Stomach smooth muscle (tissue), 2 donors: ENCODE data around the gene CNTNAP2.

Experiments
- H3K27ac ChIP-seq: one replicate; pipeline ENCODE4 v1.7.0; 2013; ENCODE audit warnings: mild to moderate bottlenecking, low read length, inconsistent platforms
- H3K27me3 ChIP-seq, 2 donors: one replicate each; pipeline ENCODE4 v1.7.0; 2013; ENCODE audit warnings: low read length in 2 of 2; ENCODE audit not compliant: insufficient read depth in 2 of 2, control insufficient read depth in 1 of 2
- H3K36me3 ChIP-seq, 2 donors: one replicate each; pipeline ENCODE4 v1.7.0; 2013; ENCODE audit warnings: low read length in 2 of 2; ENCODE audit not compliant: control insufficient read depth in 2 of 2, insufficient read depth in 2 of 2
- H3K4me1 ChIP-seq: one replicate; pipeline ENCODE4 v1.7.0; 2013; ENCODE audit warnings: low read length; ENCODE audit not compliant: control insufficient read depth, insufficient read depth
- H3K4me3 ChIP-seq, 2 donors: one replicate each; pipeline ENCODE4 v1.7.0; 2013; ENCODE audit warnings: low read length in 2 of 2
- H3K9ac ChIP-seq, 2 donors: one replicate each; pipeline ENCODE4 v1.7.0; 2013; ENCODE audit warnings: low read length in 2 of 2, mild to moderate bottlenecking in 1 of 2
- H3K9me3 ChIP-seq, 2 donors: one replicate each; pipeline ENCODE4 v1.7.0; 2013; ENCODE audit warnings: low read length in 2 of 2; ENCODE audit not compliant: control insufficient read depth in 2 of 2
- donor health status: healthy.
- donor health status: Pancreatic carcinoma.

Gene CNTNAP2

DNA sequence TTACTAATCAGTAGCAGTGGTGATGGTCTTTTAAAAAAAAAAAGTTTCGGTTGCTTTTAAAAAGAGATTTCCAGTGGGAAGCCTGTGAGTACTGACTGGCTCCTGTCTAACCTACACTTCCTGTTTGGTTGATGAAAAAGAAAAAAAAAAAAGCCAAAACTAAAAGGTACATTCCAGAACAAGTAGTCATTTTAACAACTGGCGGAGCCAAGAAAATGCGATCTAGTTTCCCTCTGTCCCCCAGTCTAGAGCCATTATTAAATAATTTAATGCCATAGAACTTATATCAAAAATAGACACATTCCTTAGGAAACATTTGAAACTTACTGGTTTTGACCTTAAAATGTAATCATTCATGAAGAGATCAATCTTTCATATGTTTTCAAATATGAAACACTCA lies 2219.8 kb downstream of the CNTNAP2 start:
- peaks cover 32 to 44% of the 10 kb centered on the region in 2 donors for H3K27me3 ChIP-seq
- H3K4me1 ChIP-seq: peaks cover 12% of the 10 kb centered on the region
- no peak overlapping the region for H3K27ac ChIP-seq
- H3K36me3 ChIP-seq: no peaks in the 10 kb centered on the region
- H3K9ac ChIP-seq: no peak overlapping the region
- peaks cover 0 to 2% of the 10 kb centered on the region in 2 donors for H3K9me3 ChIP-seq
- H3K4me3 ChIP-seq: no peak overlapping the region

DNA sequence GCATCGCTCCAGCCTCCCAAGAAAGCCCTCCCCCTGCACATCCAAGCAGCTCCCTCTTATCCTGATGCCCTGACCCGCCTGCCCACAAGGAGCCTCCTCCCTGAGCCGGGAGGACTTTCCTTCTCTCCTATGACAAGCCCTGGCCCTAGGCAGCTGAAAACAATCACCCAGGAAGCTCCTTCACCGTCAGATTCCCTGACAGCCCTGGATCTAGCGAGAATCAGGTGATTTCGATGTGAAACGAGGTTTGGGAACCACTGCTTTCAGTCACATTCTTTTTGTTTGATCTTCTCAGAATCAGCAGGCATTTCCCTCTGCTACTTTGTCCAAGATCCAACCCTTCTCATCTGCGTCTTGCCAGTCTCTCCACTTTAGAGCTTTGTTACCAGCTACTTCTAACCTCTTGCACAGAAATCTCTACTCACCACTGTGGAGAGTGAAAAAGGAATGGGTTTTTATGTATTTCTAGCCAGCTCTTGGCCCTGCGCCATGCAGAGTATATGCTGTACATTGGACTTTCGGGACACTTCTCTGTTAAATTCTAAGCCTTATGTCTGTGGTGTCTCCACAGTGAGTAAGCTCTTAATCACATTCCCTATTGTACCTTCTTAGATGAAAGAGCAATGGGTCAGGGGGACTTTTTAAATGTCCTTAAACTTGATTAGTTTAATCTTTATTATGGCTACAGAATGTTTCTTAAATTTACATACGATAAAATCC lies 2220.8 kb downstream of the CNTNAP2 start:
- Histone ChIP-seq H3K27ac (no peak overlapping the region), H3K4me3 (no peak overlapping the region), H3K9ac (no peak overlapping the region), H3K9me3 (no peaks in the 10 kb centered on the region), H3K4me1 (peaks cover 12% of the 10 kb centered on the region), H3K36me3 (no peaks in the 10 kb centered on the region), H3K27me3 (peaks cover 35 to 49% of the 10 kb centered on the region in 2 donors)

DNA sequence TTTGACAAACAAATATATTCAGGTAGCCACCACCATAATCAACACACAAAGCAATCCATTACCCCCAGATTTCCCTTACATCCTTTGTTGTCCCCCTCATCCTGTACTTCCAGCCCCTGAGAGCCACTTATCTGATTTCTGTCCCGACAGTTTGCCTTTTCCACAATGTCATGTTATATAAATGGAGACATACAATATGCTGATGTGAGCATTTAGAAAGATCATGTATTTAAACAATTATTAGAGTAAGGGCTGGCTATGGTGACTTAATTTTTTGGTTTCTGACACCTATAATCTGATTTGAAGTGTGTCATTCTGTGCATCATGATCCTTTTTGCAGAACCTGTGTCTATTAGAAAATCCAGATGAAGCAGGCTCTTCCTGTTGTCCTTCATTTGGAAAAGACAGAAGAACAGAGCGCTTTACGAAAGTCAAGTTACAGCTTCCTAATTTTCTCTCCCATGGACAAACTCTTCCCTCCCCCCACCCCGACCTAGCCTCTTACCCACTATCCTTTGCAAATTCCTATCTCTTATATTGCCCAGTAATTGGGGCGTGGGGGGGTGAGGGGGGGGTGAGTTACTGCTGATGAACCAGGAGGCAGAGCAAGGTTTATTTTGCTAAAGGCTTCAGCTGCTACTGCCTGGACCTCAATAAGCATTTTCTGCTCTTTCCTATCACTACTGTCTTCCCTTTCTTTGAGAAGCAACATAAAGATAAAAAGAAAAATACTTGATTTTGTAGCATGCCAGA lies 2221.6 kb downstream of the CNTNAP2 start:
- no peak overlapping the region for H3K4me3 ChIP-seq

DNA sequence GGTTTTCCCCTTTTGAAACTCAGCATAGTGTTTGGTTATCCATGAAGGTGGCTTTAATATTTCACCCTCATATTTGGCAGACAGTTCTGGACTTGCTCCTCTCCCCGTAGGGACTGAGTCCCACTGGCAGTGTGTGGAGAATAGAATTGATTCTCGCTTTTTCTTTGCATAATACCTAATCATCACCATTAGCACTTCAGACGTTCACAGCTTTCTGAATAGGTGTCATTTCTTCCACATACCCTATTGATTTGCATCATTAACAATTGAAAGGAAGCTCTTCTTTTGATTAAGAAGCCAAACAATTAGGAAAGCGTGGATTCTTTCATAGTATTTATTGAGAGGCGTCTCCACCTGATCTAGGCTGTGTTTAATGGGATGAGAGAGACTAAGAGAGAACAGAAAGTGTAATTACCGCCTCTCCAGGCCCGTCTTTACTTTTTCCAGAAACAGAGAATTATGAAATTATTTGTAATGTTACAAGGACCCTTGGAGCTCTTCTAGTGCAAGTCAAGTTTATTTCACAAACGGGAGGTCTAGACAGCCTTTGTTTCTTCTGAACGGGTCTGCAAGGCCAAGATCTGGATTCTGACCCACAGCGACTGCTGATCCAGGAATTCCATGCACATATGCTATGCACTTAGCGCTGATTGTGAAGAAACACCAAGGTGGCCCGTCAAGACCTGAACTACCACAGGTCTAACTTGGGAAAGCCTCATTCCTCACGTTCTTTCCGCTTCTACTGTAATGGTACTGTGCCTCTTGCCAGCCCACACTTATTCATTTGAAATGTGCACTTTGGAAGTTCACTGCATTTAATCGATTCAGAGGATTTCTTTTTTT lies 2224.1 kb downstream of the CNTNAP2 start:
- Histone ChIP-seq H3K27me3 (peaks cover 25 to 45% of the 10 kb centered on the region in 2 donors), H3K9me3 (no peaks in the 10 kb centered on the region), H3K9ac (no peak overlapping the region), H3K4me3 (no peak overlapping the region), H3K4me1 (peaks cover 12% of the 10 kb centered on the region), H3K36me3 (no peaks in the 10 kb centered on the region), H3K27ac (no peak overlapping the region)

More for the DNA sequence above, 2221.6 kb downstream of the CNTNAP2 start:
- Histone ChIP-seq H3K27ac (no peak overlapping the region), H3K9me3 (no peaks in the 10 kb centered on the region), H3K27me3 (peaks cover 35 to 52% of the 10 kb centered on the region in 2 donors), H3K4me1 (peaks cover 12% of the 10 kb centered on the region), H3K9ac (no peak overlapping the region), H3K36me3 (no peaks in the 10 kb centered on the region)

DNA sequence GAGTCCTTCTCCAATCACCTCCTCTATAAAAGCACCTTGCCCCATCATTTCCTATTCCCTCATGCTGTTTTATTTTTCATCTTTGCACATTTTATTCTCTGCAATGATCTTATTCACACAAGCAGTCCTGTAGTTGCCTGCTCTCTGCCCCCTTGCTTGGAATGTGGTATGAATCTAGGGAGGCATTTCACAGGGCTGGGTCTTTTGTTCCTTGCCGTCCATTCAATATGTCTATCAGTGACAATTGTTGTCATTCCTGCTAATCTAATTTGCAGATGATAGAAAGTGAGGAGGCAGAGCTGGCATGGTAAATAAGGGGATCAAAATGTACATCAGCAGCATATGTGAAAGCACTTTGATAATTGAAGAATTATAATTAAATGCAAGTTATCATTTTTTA lies 2227.8 kb downstream of the CNTNAP2 start:
- H3K36me3 ChIP-seq: no peaks in the 10 kb centered on the region
- no peak overlapping the region for H3K4me3 ChIP-seq
- H3K27ac ChIP-seq: no peak overlapping the region
- H3K9me3 ChIP-seq: no peaks in the 10 kb centered on the region
- H3K4me1 ChIP-seq: peaks cover 5% of the 10 kb centered on the region
- no peak overlapping the region for H3K9ac ChIP-seq
- H3K27me3 ChIP-seq: peaks cover 7 to 18% of the 10 kb centered on the region in 2 donors

DNA sequence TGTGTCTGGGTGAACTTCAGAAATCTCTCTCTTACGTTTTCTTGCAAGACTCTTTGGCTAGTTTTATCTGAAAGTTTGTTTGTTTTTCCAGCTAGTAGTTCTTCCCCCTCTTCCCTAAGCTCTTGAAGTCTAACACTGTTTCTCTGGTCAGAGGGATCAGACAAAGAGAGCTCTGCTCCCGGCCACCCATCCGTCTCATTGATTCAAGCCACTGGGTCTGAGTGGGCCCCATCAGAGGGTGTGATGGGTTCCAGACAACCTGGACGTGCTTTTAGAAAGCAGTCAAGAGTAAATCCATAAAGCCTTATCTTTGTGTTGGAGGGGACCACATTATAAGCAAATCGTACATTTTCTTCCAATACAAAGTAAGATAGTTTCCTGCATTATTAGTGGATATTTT lies 2231.4 kb downstream of the CNTNAP2 start:
- Histone ChIP-seq H3K36me3 (no peaks in the 10 kb centered on the region), H3K9ac (no peak overlapping the region), H3K27ac (no peak overlapping the region), H3K4me3 (no peak overlapping the region), H3K9me3 (no peaks in the 10 kb centered on the region), H3K27me3 (no peaks in the 10 kb centered on the region), H3K4me1 (no peaks in the 10 kb centered on the region)

DNA sequence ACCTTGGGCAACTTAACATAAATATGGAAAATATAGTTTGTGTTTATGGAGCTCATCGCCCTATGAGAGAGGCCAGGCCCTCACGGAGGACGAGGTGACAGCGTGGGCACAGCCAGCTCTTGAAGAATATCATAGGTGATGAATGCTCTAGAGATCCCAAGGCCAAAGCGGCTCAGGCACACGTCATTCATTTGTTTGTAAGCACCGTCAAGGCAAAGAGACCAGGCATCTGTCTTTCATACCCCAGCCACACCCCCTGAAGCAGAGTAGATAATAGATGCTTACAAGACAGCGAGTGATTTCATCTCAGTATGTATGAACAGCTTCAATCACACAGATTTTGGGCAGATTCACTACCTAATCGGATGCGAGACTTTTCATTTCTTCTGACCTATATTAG lies 2231.9 kb downstream of the CNTNAP2 start:
- Histone ChIP-seq H3K4me3 (no peak overlapping the region), H3K36me3 (no peaks in the 10 kb centered on the region), H3K9me3 (no peaks in the 10 kb centered on the region), H3K4me1 (no peaks in the 10 kb centered on the region), H3K9ac (no peak overlapping the region), H3K27ac (no peak overlapping the region), H3K27me3 (no peaks in the 10 kb centered on the region)

DNA sequence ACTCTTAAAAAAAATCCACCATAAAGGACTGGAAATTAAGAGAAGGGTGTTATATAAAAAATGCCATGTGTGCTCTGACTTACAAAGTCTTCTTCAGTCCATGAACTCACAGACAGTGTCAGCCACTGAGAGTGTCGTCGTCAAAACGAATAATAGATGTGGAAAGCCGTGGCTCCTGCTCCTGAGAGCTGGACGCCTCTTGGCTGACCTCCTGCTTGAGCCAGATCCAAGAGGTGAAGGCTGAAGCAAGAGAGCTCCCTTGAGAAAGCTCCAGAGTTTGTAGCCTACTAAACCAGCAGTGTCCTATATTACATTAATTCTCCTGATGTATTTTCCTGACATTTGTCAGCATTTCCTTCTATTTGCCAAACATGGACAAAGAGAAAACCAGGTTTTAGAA lies 2239.7 kb downstream of the CNTNAP2 start:
- H3K9me3 ChIP-seq: no peaks in the 10 kb centered on the region
- no peak overlapping the region for H3K27ac ChIP-seq
- H3K36me3 ChIP-seq: no peaks in the 10 kb centered on the region
- H3K4me1 ChIP-seq: no peaks in the 10 kb centered on the region
- no peak overlapping the region for H3K9ac ChIP-seq
- H3K27me3 ChIP-seq: no peaks in the 10 kb centered on the region
- H3K4me3 ChIP-seq: no peak overlapping the region

DNA sequence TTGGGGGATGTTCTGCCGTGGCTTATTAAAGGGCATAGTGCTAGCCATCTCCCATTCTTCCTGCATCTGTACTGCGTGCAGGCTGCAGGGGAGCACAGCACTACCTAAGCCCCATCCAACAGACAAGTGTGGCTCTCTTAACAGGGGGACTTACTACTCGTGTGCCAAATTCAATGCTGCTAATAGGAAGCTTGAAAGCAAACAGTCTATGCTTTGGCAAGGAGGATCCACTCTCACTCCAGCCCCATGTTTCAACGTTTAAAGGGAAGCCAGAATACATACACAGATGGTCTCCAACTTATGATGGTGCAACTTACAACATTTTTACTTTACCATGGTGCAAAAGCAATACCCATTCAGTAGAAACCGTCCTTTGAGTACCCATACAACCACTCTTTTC lies 2245.9 kb downstream of the CNTNAP2 start:
- Histone ChIP-seq H3K36me3 (no peaks in the 10 kb centered on the region), H3K9me3 (no peaks in the 10 kb centered on the region), H3K9ac (no peak overlapping the region), H3K4me3 (no peak overlapping the region), H3K4me1 (no peaks in the 10 kb centered on the region), H3K27ac (no peak overlapping the region), H3K27me3 (no peaks in the 10 kb centered on the region)

DNA sequence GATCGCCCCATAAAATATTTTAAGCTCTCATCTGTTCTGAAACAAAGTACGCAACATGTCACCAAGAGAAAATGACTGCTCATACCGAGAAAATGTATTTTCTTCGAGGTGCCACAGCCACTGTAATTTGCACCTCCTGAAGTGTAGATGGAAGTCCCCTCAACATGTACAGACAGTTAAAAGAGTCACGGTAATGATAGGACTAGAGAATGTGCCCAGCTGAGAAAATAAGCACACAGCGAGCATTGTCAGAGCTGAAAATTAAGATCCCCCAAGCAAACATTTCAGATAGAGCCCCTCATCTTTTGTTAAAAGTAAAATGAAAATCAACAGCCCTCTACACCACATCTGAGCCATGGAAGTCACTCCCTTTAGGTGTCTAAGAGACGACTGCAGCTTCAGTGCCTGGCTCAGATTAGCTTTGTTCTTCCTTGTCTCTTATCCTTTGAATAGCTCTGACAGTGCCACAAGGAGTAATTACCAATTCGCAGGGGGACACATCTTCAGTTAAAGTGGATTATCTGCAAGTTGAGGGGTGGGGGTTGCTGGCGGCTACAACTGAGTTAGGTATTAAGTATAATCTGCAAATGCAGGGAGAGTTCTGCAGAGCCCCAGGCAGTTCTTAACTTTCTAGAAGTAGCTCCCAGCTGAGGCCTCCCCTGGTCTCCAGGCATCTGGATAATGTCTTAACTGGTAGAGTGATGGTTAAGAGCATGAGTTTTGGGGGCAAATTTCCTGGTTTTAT lies 2251.3 kb downstream of the CNTNAP2 start:
- Histone ChIP-seq H3K4me3 (no peak overlapping the region), H3K27me3 (no peaks in the 10 kb centered on the region), H3K36me3 (no peaks in the 10 kb centered on the region), H3K9ac (no peak overlapping the region), H3K4me1 (no peaks in the 10 kb centered on the region), H3K9me3 (no peaks in the 10 kb centered on the region), H3K27ac (no peak overlapping the region)
